Measurements from ENCODE around the gene TXNDC5.
"Not testable (repeated sequence)": the region's sequence is repeated elsewhere in the genome, so short reads cannot be mapped to it uniquely, and the experiment has no call there.

TXNDC5 gene

DNA sequence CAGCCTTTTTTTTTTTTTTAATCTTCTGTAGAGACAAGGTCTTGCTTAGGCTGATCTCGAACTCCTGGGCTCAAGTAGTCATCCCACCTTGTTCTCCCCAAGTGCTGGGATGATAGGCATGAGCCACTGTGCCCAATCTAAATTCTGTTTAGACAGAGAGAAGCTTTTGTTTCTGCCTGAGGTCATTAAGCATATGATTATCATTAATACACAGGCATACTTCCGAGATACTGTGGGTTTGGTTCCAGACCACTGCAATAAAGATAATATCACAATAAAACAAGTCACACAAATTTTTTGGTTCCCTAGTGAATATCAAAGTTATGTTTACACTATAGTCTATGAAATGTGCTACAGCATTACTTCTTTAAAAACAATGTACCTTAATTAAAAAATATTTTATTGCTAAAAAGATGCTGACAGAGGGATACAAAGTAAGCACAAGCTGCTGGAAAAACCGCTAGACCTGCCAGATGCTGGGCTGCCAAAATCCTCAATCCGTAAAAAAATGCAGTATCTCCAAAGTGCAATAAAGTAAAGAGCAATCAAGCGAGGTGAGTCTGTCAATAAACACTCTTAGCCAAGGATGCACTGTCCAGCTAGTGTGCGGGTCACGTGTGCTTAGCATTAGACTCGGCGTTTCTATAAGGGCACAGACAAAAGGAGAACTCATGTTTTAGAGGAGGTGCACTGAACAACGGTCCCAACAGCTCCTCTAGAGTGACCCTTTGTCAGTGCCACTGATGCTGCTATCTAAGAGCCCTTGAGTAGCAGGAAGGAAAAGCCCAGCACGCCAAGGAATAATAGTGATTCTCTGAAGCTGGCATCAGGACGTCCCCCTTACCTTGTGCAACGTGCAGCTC lies 16.1 kb downstream of the TXNDC5 start:
- no peak for DNase-seq

DNA sequence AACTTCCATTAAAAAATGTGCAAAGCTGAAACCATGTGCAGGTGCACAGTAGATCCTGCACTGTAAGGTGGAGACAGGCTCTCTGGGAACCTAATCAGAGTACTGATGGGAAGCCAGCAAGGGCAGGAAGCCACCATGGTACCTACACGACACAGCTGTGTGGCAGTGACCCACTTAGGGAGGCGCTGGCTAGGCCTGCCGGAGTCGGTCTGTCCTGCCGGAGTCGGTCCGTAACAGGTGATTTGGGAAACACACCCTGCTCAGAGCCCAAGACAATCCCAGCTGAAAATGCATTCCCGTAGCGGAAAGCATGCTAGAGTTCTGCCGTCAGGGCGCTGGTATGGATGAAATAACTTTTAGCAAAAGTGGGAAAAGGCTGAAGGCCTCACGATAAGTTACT lies 17.2 kb downstream of the TXNDC5 start:
- no peak for DNase-seq

- not testable (repeated sequence) for DNase-seq
Measured at GRCh38 chr6:7892367-7892766, 18.2 kb downstream of the TXNDC5 start.

- no peak for DNase-seq
Measured at GRCh38 chr6:7891078-7891872, 19.3 kb downstream of the TXNDC5 start.

GRCh38 chr6:7888587-7889357 lies 21.8 kb downstream of the TXNDC5 start:
- DNase-seq, result no peak

DNA sequence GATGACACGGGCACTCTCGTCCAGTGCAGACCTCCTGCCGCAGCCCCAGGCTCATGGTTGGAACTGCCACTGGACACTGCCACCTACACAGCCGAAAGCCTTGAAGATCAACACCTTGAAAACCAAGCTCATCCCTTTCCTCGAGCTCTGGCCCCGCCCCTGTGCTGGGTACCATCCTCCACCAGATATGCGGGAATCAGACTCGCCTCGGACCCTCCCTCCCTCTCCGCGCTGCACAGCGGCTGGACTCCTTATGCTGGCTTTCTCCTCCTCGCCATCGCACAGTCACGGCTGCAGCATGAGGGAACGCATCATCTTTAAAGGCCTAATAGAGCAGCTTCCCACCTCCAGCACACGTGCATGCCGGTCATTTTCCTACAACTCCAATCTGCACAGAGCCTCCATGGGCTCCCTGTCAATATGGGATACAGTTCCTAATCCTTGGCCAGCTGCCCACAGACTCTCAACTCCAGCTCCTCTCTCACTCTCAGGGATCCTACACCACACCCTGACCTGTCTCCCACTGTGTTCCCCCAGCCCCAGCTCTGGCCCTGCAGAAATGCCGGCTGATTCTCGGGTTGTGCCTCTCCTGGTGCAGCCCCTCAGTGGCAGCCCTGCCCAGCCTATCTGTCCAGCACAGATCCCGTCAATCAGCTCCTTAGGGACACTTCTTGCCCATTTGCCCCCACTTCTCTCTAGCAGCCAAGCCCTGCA lies 23.2 kb downstream of the TXNDC5 start:
- DNase-seq, result no peak

DNA sequence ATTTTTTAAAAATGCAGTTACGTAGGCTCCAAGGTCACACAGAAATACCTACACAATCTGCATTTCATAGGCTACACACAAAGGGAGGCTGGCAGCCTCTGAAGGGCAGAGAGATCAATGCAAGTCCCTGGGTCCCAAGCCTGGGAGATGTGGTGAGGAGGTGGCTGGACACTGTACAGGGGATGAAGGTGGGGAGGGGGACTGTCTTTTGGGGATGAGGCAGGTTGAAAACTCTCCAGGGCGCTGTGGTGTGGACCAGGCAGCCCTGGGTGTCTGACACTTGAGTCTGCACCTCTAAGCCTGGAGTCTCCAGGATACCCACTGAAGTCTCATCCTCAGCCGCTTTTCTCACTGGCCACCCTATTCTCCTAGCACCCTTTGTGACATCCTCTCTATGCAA lies 24.5 kb downstream of the TXNDC5 start:
- DNase-seq, result no peak

DNA sequence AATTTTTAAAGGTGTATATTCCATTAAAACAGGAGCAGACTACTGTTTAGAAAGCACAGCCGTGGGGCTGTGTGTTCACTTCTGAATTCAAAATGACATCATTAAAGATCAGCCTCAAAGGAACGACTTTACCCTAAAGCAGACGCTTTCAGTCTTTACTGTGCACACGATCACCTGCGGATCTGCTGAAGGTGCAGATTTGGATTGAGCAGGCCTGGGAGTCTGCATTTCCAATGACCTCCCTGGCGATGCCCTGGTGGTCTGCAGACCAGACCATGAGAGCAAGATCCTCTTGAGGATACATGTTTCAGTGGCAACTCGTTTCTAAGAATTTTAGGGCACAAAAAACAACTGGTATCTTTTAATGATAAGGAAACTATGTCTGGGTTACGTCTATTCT lies 27.2 kb downstream of the TXNDC5 start:
- no peak for DNase-seq

DNA sequence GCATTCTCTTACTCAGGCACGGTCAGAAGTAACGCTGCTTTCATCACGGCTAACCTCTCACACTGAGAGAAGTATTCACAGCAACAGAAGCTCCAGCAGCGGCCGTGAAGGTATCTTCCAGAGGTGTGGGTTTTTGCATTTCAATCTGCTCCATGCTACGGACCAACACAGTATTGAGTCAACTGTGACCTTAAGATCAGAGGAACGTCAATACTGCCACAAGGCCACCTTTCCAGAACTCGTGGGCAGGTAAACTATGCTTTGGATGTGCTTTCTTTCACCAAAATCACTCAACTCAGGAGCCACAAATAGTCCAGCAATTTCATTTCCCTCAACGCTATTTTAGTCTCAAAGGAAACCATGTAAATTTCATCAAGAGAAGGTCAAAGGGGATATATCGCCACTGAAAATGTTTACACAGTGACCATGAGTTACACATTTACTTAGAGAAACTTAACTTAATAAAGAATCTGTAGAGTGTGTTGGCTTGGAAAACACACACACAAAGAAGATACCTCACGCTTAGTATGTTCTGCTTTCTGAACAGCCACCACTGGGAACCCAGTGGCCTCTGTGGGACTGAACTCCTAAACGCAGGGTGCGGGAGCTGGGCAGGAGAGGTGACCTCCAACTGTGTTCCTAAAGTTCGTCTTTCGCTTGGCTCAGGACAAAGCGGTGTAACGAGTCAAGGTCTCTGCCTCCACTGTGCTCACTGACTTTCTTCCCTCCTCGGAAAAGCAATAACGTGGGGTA lies 27.9 kb downstream of the TXNDC5 start:
- no peak for DNase-seq

DNA sequence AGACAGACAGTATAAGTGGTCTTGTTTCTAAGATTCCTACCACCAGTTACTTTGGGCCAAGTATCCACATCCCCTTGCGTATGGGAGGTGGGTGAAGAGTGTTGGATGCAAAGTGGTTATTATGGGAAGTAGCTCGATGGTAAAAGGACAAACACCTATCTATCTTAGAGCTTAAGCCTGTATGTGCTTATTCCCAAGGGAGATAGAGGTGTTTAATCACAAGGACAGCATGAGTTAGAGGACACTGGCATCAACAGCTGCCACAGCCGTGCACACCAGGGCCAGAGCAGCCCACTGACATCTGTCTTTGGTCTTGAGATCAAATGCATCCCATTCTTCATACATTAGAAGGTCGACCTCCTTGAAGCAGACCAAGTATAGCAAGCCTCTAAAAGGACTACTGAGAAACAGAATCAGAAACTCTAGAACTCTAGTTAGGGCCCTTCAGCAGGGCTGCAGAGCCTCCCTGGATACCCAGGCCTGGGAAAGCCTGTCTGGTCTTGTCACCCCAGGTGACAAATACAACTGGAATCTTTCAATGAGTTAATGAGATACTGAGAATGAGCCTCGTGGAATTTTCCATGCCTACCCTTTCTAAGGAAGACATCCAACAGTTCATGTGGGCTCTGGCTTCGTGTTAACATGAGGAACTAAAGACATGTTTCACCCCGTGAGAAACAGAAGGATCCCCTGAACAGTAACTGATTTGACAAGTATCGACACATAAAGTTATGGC lies 28.7 kb downstream of the TXNDC5 start:
- DNase-seq, result no peak

DNA sequence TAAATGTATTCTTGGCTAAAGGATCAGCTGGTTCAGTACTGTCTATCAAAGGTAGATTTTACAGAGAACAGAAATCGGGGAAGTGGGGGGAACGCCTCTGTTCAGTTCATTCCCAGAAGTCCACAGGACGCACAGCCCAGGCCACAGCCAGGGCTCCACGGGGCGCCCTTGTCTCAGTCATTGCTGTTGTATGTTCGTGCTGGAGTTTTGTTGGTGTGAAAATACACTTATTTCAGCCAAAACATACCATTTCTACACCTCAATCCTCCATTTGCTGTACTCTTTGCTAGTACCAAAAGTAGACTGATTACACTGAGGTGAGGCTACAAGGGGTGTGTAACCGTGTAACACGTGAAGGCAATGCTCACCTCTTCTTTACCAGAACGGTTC lies 29.9 kb downstream of the TXNDC5 start:
- no peak for DNase-seq

- no peak for DNase-seq
Measured at GRCh38 chr6:7879980-7880717, 30.4 kb downstream of the TXNDC5 start.

DNA sequence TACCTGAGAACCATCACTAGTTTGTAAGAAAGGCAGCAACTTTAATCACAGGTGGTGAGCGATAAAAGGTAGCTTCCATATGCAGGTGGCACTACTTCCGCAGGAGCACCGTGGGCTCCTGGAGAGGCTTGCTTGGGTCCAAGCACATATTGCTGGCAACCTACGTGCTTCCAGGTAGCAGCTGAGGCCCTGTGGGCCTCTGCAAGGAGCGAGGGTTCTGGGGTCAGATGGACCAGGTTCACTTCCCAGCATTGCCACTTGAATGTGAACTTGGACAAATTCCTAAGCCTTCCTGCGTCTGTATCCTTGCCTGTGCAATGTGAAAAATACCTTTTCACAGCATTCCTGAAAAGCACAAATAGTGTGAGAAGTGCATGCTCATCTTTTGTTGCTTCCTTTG lies 31.0 kb downstream of the TXNDC5 start:
- no peak for DNase-seq

- no peak for DNase-seq
Measured at GRCh38 chr6:7879043-7879442, 31.5 kb downstream of the TXNDC5 start.

GRCh38 chr6:7878401-7878964 lies 32.1 kb downstream of the TXNDC5 start:
- no peak for DNase-seq

- DNase-seq, result no peak
Measured at GRCh38 chr6:7868926-7869325, 41.7 kb downstream of the TXNDC5 start.

DNA sequence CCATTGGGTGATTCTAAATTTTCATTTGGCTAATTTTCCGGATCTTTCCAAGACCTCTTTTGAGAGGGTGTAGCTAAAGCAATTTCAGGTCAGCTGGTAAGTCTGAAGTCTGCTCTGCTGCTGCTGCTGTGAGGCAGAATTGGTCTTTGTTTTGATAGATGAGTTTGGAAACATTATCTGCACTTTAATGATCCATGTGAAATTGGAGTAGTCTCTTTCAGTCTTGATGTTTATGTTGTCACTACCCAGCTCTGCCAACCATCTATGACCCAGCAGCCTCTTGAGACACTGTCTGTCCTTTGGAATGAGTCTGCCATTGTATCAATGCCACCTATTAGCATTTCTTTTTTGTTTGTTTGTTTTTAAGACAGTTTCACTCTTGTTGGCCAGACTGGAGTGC lies 44.1 kb downstream of the TXNDC5 start:
- no peak for DNase-seq

GRCh38 chr6:7865781-7866180 lies 44.8 kb downstream of the TXNDC5 start:
- no peak for DNase-seq

- DNase-seq, result no peak
Measured at GRCh38 chr6:7859591-7859990, 51.0 kb downstream of the TXNDC5 start.

DNA sequence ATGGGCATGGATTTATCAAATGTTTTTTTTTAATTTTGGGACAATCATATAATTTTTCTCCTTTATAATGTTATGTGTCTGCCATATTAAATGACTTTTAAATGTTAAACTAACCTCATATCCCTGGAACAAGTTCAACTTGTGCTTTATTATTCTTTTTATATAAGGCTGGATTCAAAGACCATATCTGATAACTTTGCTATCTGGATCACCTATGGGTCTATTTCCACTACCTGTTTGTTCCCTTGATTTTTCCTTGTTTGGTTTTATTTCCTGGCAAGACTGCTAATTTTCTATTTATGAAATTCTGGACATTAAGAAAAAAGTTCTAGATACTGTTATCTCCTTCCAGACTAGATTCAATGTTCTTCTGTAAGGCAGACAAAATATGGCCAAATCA lies 58.8 kb downstream of the TXNDC5 start:
- no peak for DNase-seq
